HG03039 (cell line): ENCODE measurements around the gene ROBO3.
A peak's percentile ranks its signal among the peaks of the same experiment; 100 is the strongest.

Source experiments
- ATAC-seq: cut with Tn5 transposase; IDR thresholded peaks from one replicate; pipeline ENCODE4 v1.9.1; 2021; ENCODE audit warnings: mild to moderate bottlenecking, moderate library complexity; ENCODE audit not compliant: unreplicated experiment

ROBO3 gene

DNA sequence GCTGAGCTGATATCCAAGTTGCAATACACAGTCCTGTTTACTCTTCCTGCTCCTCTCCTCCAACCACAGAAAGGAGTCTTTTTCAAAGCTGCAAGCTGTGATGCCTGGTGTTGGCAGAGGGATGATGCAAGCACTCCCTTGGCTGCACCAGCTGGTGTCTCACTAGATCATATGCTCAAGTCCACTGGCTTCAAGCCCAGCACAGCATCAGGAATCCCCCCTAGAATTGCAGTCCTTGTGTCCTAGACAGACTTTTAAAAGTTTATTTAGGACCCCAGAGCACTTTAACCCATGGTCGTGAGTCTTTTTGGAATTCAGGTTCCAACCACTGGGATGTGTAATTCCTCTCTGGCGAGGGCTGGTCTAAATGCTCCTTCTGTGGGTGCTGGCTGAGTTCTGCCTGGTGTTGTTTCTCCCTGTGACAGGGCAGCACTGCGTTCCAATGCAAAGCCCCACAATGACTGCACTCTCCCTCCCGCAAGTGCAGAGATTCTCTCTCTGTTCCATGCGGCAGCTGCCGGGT is 51.9 kb downstream of the ROBO3 start:
- ATAC-seq, result no peak

DNA sequence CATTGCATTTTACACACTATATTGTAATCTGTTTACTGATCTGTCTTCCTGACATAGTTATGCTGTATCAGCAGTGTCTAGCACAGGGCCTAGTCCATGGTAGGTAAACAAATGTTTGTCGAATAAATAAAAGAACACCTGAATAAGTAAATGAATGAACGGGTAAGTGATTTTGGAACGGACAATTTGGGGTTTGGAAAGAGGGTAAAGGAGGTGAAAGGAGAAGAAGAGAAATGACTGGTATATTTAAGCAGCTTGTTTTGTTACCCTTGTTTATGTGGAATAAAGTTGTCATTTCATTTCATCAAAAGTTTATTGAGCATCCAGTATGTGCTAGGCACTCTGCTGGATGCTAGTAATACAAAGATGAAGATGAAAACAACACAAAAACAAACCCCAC is 53.7 kb downstream of the ROBO3 start, which contains the start of gene HEPN1:
HEPN1 (plus strand) TSS at position 301 of the 400 bp plus-strand sequence.
- ATAC-seq, result no peak

DNA sequence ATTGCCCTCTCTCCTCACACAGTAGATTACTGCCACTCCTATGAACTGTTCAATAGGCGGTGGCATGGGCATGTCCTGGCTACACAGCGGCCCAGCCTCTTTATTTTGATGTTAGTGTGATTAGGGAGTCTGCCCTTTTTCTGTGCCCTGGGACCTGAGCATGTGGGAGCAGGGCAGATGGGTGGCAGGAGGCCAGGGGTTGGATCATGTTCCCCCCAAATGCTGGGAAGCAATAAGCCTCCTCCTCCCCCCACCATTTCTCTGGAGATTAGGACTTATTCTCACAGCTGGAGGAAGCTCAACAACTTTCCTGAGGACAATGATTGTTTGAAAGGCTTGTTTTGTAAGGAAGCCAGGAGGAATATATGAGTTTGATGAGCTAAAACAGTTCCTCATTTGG is 54.7 kb downstream of the ROBO3 start:
- ATAC-seq, result no peak

DNA sequence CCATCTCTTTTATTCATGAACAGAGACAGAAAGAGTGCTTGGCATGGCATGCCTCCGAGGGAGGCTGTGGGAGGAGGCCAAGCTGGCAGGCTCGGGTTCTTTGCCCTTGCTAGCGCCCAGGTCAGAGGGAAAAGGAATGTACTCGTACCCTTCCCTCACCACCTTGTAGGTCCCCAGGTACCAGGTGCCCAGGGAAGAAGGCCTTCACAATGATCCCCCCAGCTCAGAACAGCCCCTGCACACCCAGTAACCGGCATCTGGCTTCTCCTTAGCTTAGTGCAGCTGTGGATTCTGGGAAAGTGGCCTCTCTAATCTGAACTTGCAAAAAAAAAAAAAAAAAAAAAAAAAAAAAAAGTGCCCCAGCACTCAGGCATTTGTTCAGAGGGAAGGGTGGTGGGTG is 55.1 kb downstream of the ROBO3 start:
- no peak for ATAC-seq

DNA sequence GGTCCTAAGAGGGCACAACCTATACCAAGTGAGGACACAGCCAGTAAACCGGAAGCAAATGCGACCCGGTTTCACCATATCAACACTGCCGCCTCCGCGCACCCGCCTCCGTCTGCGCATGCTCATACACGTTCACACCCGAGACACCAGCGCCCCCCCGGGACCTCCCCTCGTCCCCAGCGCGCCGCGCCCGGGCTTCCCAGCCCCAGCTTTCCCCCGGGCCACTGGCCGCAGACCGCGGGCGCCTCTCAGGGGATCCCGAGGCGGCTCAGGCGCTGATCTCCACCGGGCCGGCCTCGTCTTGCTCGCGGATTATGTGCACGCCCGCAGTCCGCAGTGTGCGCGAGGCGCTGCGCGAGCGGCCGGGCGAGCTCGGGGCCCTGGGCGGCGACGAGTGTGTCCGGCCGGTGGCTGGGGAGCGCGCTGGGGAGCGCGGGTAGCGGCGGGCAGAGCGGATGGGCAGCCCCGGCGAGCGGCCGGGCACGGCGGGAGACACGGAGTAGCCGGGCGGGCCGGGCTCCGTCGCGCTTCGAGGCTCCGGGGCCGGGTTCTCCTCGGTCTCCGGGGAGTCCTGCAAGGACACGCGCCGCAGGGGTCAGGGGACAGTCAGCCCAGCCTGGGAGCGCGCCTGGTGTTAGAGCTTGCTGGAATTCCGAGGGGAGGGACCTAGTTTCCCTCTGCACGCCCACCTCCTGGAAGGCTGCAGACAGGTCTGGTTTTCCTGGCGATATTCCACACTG is 55.8 kb downstream of the ROBO3 start:
- no peak for ATAC-seq

DNA sequence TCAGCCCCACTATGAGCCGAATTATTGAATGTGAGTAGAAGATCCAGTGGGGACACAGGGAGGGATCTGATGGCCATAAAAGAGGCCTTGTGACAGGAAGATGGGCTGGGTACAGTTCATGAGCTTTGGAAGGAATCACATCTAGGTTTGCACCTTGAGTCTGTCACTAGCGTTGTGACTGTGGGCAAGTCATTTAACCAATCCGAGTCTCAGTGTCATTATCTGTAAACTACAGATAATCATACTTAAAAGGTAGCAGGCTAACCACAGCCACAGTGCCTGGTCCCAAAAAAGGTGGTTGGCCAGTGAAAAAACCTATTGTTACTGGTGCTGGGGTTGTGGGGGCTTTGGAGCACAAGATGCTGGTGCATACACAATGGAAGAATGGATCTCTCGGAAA is 57.6 kb downstream of the ROBO3 start:
- ATAC-seq, result no peak

DNA sequence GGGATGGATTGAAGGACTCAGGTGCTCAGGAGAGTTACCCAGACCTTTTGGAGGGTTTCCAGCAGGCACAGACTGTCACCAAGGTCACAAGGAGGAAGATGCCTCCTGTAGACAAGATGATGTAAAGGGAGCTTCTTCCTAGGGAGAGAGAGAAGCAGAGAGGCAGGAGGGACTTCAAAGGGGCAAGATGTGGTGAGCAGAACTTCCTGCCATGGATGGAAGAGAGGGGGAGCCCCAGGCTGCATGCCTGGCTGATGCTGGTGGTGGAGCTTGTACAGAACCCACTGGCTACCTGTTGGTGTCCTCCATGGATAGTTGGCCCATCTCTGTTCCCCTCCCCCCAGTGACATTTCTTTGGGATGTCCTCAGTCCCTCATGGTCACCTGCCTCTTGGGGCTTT is 58.1 kb downstream of the ROBO3 start:
- no peak for ATAC-seq

DNA sequence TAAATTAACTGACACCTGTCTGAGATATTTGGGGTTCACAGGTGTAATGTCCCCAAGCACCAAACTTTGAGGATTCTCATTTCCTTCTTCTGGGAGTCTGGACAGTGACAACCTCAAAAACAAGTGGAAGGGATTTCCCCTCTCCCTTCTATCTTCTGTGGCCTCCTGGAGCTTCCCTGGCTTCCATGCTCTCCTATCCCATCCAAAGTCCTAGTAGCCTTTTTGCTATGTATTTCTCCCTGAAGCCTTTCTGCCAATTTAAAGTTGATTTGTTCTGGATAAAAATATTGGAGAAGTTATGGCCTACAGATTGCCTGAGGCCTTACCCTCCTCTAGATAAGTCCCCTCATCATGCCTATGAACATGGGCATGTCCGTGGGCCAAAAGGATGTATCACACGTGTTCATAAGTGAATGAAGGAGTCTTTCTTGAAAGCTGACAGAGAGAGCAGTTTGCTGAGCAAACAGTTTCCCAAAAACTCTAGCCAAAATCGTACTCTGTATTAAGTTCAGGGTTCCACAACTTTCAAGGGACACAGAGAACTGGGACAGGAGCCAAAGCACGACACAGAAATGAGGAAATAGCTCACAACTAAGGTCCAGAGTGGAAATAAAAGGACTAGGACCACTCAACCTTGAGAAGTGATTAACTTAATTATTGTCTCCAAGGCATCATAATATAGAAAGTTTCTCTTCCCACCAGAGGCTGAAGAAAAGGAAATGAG is 63.9 kb downstream of the ROBO3 start:
- ATAC-seq, result no peak

DNA sequence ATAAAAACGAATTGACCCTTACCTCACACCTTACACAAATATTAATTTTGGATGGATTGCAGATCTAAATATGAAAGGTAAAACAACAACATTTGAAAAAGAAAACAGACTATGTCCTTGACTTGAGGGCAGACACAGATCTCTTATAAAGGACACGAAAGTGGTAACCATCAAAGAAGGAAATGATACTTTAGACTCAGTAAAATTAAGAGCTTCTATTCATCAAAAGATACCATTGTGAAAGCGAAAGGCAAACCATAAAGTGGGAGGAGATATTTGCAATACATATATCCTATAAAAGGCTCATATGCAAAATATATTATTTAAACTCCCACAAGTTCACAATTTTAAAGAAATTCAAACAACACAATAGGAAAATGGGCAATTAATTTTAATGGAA is 65.6 kb downstream of the ROBO3 start:
- ATAC-seq, result peak; percentile 64
